Measurements from ENCODE around the gene SLPI. TPM values are rescaled to one million over a fixed set of nuclear protein-coding genes. Genes with fewer than 3 reads are reported as not detected.

The SLPI gene
- total and polyA plus RNA-seq, 10 of the 15 experiments (the other 5 are each of a cell fraction or from before 2014, with no cell fraction given) = 0.56 to 1.4 TPM; not detected in 8

- TF ChIP-seq BCL3 (IDR thresholded peaks at IDR 0.05; ENCODE audit: borderline replicate concordance, insufficient read depth, low read depth, low read length, poor library complexity, severe bottlenecking) (no peak), ASH2L (IDR thresholded peaks at IDR 0.05; ENCODE audit: borderline replicate concordance, low read depth) (no peak), BACH1 (IDR thresholded peaks at IDR 0.05; ENCODE audit: borderline replicate concordance) (no peak), ATF2 (IDR thresholded peaks at IDR 0.05; ENCODE audit: low read length) (no peak), CBFB (IDR thresholded peaks at IDR 0.05; ENCODE audit: low read depth) (no peak), ZNF217 (IDR thresholded peaks at IDR 0.05) (no peak), MXI1 (IDR thresholded peaks at IDR 0.05; ENCODE audit: low read depth, low read length) (no peak), JUNB (IDR thresholded peaks at IDR 0.05) (no peak)
Observed at GRCh38 chr20:45269056-45269455, 14.7 kb upstream of the SLPI start (continued).

- ChIA-PET CTCF (interaction anchor here (0.9 to 1.3 kb wide), 2 partner anchors 9 to 22 kb away, joined by 3 read pairs; no protein-coding TSS in a partner anchor), POLR2A (no interaction called here), RAD21 (ENCODE audit: unreplicated experiment) (no interaction called here), SMC1A (ENCODE audit: uncharacterized antibody, unreplicated experiment) (interaction anchor here (0.8 kb wide), 1 partner anchor 9 kb away, joined by 3 read pairs; no protein-coding TSS in a partner anchor)
- Histone ChIP-seq H3K4me2 (ENCODE audit: control insufficient read depth, insufficient read depth) (no peak overlapping the region), H3K9ac (ENCODE audit: control insufficient read depth, insufficient read depth, low read length) (no peak overlapping the region), H2AFZ (ENCODE audit: control insufficient read depth, low read depth, low read length) (no peak overlapping the region), H3K4me3 (no peak overlapping the region), H4K20me1 (ENCODE audit: control insufficient read depth, insufficient read depth) (no peaks in the 10 kb centered on the region), H3K4me1 (ENCODE audit: control insufficient read depth, insufficient read depth, low read length) (no peaks in the 10 kb centered on the region), H3K36me3 (ENCODE audit: control insufficient read depth in 2 of 2, insufficient read depth in 2 of 2, low read length in 1 of 2) (no peaks in the 10 kb centered on the region), H3K9me3 (replicated peaks; ENCODE audit: control insufficient read depth, insufficient read depth, low read length) (no peaks in the 10 kb centered on the region), H3K27ac (ENCODE audit: control insufficient read depth, insufficient read depth) (no peak overlapping the region), H3K79me2 (ENCODE audit: control insufficient read depth, insufficient read depth, low read length) (no peaks in the 10 kb centered on the region), H3K27me3 (replicated peaks in 1 of 2; ENCODE audit: control insufficient read depth in 2 of 2, insufficient read depth in 2 of 2, low read length in 1 of 2) (peaks cover 3% of the 10 kb centered on the region in 2 experiments; a peak in 2 of 4 replicates)
- no peak for TF ChIP-seq ZSCAN29 (IDR thresholded peaks at IDR 0.05)
- 67% methylated on average over 3 of the region's 3 CpGs for WGBS (ENCODE audit: insufficient coverage, insufficient replicate concordance, low lambda C conversion rate, missing lambda C conversion rate)
- ATAC-seq (no peak), FAIRE-seq (no peak), DNase-seq (ENCODE audit: low read depth, low spot score) (no peak)
- intact Hi-C loops (cut with micrococcal nuclease; ENCODE audit: unreplicated experiment) (no loop called here), in situ Hi-C loops (cut with MboI) (no loop called here)
- BruUV-seq (replicated peaks) = no TSS peak
Observed at GRCh38 chr20:45268531-45268930, 14.2 kb upstream of the SLPI start.
